ENCODE data around the gene CASKIN1.
A peak's percentile ranks its signal among the peaks of the same experiment; 100 is the strongest.

Gene CASKIN1

DNA sequence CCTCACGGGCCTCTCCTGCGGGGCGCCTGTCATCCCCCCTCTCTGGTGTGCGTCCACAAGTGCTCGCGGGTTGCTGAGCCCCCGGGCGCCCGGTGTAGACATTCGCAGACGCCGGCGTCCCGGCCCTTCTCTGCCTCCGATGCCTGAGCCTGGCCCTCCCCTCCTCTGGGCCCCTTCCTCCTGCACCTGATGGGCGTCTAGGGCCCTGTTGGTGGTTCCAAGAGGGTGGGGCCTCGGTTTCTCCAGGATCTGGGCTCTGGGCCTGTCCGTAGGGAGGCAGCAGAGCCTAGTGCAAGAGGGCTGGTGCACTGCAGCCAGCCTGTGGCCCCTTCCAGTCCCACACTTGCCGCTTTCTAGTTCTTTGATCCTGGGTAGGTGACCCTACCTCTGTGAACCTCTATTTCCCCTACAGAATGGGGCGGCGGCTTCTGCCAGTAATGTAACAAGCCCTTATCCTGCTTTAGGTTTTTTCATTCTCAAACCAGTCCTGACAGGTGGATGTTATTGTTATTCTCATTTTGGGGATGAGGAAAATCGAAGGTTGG lies 27.6 kb upstream of the CASKIN1 start:
- Histone ChIP-seq H3K4me3 (ENCODE audit: low read depth, low read length, poor library complexity, severe bottlenecking) (peak overlapping the region; percentile 96), H4K20me1 (ENCODE audit: insufficient read depth, low read length) (no peaks in the 10 kb centered on the region), H3K9me3 (ENCODE audit: low read length) (no peaks in the 10 kb centered on the region), H3F3A (ENCODE audit: insufficient read depth, low read length) (no peaks in the 10 kb centered on the region), H3K27me3 (ENCODE audit: insufficient read depth, low read length) (no peaks in the 10 kb centered on the region), H3K9ac (ENCODE audit: low read length) (peak overlapping the region; percentile 93), H3K9me2 (ENCODE audit: low read depth, low read length) (no peaks in the 10 kb centered on the region), H3K36me3 (ENCODE audit: insufficient read depth, low read length) (peaks cover 13% of the 10 kb centered on the region; the same call in 1 of the 2 replicates), H3K4me2 (ENCODE audit: low read length) (peak overlapping the region; percentile 96), H3K79me2 (ENCODE audit: insufficient read depth, low read length) (peaks cover 18% of the 10 kb centered on the region), H3K27ac (ENCODE audit: low read depth, low read length, poor library complexity, severe bottlenecking) (peak overlapping the region; percentile 73), H3K4me1 (ENCODE audit: insufficient read depth, low read length, severe bottlenecking) (peaks cover 21% of the 10 kb centered on the region), H2AFZ (ENCODE audit: low read length) (no peak overlapping the region)
- no peak for TF ChIP-seq CTCF (IDR thresholded peaks at IDR 0.05; ENCODE audit: low read length)
- no peak for TF ChIP-seq EZH2 (IDR thresholded peaks at IDR 0.05; ENCODE audit: borderline replicate concordance, low read length)

- TF ChIP-seq EZH2 (IDR thresholded peaks at IDR 0.05; ENCODE audit: borderline replicate concordance, low read length) = no peak
- no peak for TF ChIP-seq CTCF (IDR thresholded peaks at IDR 0.05; ENCODE audit: low read length)
- peaks cover 18% of the 10 kb centered on the region for H3K79me2 ChIP-seq (ENCODE audit: insufficient read depth, low read length)
- no peaks in the 10 kb centered on the region for H3K9me3 ChIP-seq (ENCODE audit: low read length)
- peaks cover 7% of the 10 kb centered on the region; the same call in 1 of the 2 replicates for H3K36me3 ChIP-seq (ENCODE audit: insufficient read depth, low read length)
- H4K20me1 ChIP-seq (ENCODE audit: insufficient read depth, low read length) = no peaks in the 10 kb centered on the region
- peak within 1 kb of the TSS; percentile 96 for H3K4me3 ChIP-seq (ENCODE audit: low read depth, low read length, poor library complexity, severe bottlenecking)
- H3F3A ChIP-seq (ENCODE audit: insufficient read depth, low read length) = no peaks in the 10 kb centered on the region
- H3K9me2 ChIP-seq (ENCODE audit: low read depth, low read length) = no peaks in the 10 kb centered on the region
- peaks cover 21% of the 10 kb centered on the region for H3K4me1 ChIP-seq (ENCODE audit: insufficient read depth, low read length, severe bottlenecking)
- H3K27me3 ChIP-seq (ENCODE audit: insufficient read depth, low read length) = no peaks in the 10 kb centered on the region
- peak within 1 kb of the TSS; percentile 93 for H3K9ac ChIP-seq (ENCODE audit: low read length)
- peak within 1 kb of the TSS; percentile 73 for H3K27ac ChIP-seq (ENCODE audit: low read depth, low read length, poor library complexity, severe bottlenecking)
- no peak within 1 kb of the TSS for H2AFZ ChIP-seq (ENCODE audit: low read length)
- H3K4me2 ChIP-seq (ENCODE audit: low read length) = peak within 1 kb of the TSS; percentile 96
Observed at GRCh38 chr16:2223221-2223941, 27.0 kb upstream of the CASKIN1 start, which contains the start of gene E4F1. TSS of gene E4F1 (plus strand) at chr16:2223591. CDS start at chr16:2223614, 23 bp downstream.

- H3F3A ChIP-seq (ENCODE audit: insufficient read depth, low read length) = peaks cover 6% of the 10 kb centered on the region; the same call in 1 of the 2 replicates
- no peak for TF ChIP-seq CTCF (IDR thresholded peaks at IDR 0.05; ENCODE audit: low read length)
- no peak for TF ChIP-seq EZH2 (IDR thresholded peaks at IDR 0.05; ENCODE audit: borderline replicate concordance, low read length)
- H3K4me3 ChIP-seq (ENCODE audit: low read depth, low read length, poor library complexity, severe bottlenecking) = peak overlapping the region; percentile 36
- H3K9me3 ChIP-seq (ENCODE audit: low read length) = no peaks in the 10 kb centered on the region
- H3K4me2 ChIP-seq (ENCODE audit: low read length) = peak overlapping the region; percentile 47
- no peak overlapping the region for H2AFZ ChIP-seq (ENCODE audit: low read length)
- peaks cover 6% of the 10 kb centered on the region for H3K79me2 ChIP-seq (ENCODE audit: insufficient read depth, low read length)
- H3K4me1 ChIP-seq (ENCODE audit: insufficient read depth, low read length, severe bottlenecking) = peaks cover 30% of the 10 kb centered on the region
- peak overlapping the region; percentile 38; the same call in 1 of the 2 replicates for H3K9ac ChIP-seq (ENCODE audit: low read length)
- peaks cover 3% of the 10 kb centered on the region; the same call in 1 of the 2 replicates for H3K36me3 ChIP-seq (ENCODE audit: insufficient read depth, low read length)
- no peaks in the 10 kb centered on the region for H3K27me3 ChIP-seq (ENCODE audit: insufficient read depth, low read length)
- H3K27ac ChIP-seq (ENCODE audit: low read depth, low read length, poor library complexity, severe bottlenecking) = peak overlapping the region; percentile 76
- H3K9me2 ChIP-seq (ENCODE audit: low read depth, low read length) = no peaks in the 10 kb centered on the region
- no peaks in the 10 kb centered on the region for H4K20me1 ChIP-seq (ENCODE audit: insufficient read depth, low read length)
Observed at GRCh38 chr16:2216330-2216729, 19.9 kb upstream of the CASKIN1 start.
